Activated CD8-positive, alpha-beta T cell treated with anti-CD3 and anti-CD28 coated beads, Interleukin-2, amount 10 ng/mL, durations not matched to agents 7 days and 5 days (primary cell): Measurements from ENCODE around the gene ITPR1. TPM values are rescaled to one million over a fixed set of nuclear protein-coding genes. Genes with fewer than 3 reads are reported as not detected.

Experiments
- ATAC-seq: fragments of 150-1000 bp; cut with Tn5 transposase; one replicate; pipeline ENCODE4 v1.10.0; 2021; ENCODE audit warnings: moderate library complexity
- CTCF ChIA-PET: fragments of 350-600 bp; sonication (Branson Sonifier 250); formaldehyde crosslinking; loops from one replicate; lab custom pipeline; 2021; ENCODE audit warnings: antibody characterized with exemption; lab: Charles Lee
- POLR2A ChIA-PET: fragments of 350-600 bp; sonication (Branson Sonifier 250); formaldehyde crosslinking; loops from one replicate; lab custom pipeline; 2021; ENCODE audit warnings: antibody characterized with exemption; lab: Charles Lee
- DNase-seq: peaks from one replicate; pipeline ENCODE4 v3.0.0-alpha.2; 2020
- H3K27ac Mint-ChIP-seq: one replicate; pipeline ENCODE4 v1.8.0; 2021; ENCODE audit warnings: mild to moderate bottlenecking, mixed read lengths
- H3K27me3 Mint-ChIP-seq: one replicate; pipeline ENCODE4 v1.8.0; 2021; ENCODE audit warnings: low read depth, mixed read lengths
- H3K36me3 Mint-ChIP-seq: one replicate; pipeline ENCODE4 v1.8.0; 2021; ENCODE audit warnings: low read depth, mixed read lengths
- H3K4me1 Mint-ChIP-seq: one replicate; pipeline ENCODE4 v1.8.0; 2021; ENCODE audit warnings: low read depth, mixed read lengths
- H3K4me3 Mint-ChIP-seq: one replicate; pipeline ENCODE4 v1.8.0; 2021; ENCODE audit warnings: mild to moderate bottlenecking, mixed read lengths
- H3K9me3 Mint-ChIP-seq: one replicate; pipeline ENCODE4 v1.8.0; 2022; ENCODE audit warnings: mixed read lengths; ENCODE audit not compliant: insufficient read depth
- total RNA-seq, 2 experiments: library from RNA; stranded (reverse); gene quantifications; one replicate each; pipeline ENCODE4 v1.2.3, GENCODE V29; 2021

The ITPR1 gene
- total RNA-seq, 2 experiments from 2014 or later = 53.8 to 57.3 TPM

GRCh38 chr3:4894891-4895530, 401.9 kb downstream of the ITPR1 start:
- DNase-seq = no peak
- no peak overlapping the region for H3K27ac Mint-ChIP-seq
- no peaks in the 10 kb centered on the region for H3K9me3 Mint-ChIP-seq
- ChIA-PET POLR2A (interaction anchor here (1.1 to 1.8 kb wide), 2 partner anchors 9 to 82 kb away, joined by 3 to 6 read pairs; no protein-coding TSS in a partner anchor), CTCF (interaction anchor here (1.3 to 2.0 kb wide), 2 partner anchors 10 to 82 kb away, joined by 9 read pairs; no protein-coding TSS in a partner anchor)
- no peak overlapping the region for H3K4me3 Mint-ChIP-seq
- peaks cover 8% of the 10 kb centered on the region for H3K36me3 Mint-ChIP-seq
- H3K27me3 Mint-ChIP-seq = no peaks in the 10 kb centered on the region
- peaks cover 38% of the 10 kb centered on the region for H3K4me1 Mint-ChIP-seq
- no peak for ATAC-seq

GRCh38 chr3:4895838-4896237, 402.7 kb downstream of the ITPR1 start:
- H3K27me3 Mint-ChIP-seq = no peaks in the 10 kb centered on the region
- H3K36me3 Mint-ChIP-seq = peaks cover 16% of the 10 kb centered on the region
- no peak overlapping the region for H3K4me3 Mint-ChIP-seq
- H3K27ac Mint-ChIP-seq = no peak overlapping the region
- ATAC-seq (no peak), DNase-seq (no peak)
- H3K4me1 Mint-ChIP-seq = peaks cover 44% of the 10 kb centered on the region
- ChIA-PET CTCF (interaction anchor here (1.3 kb wide), 1 partner anchor 9 kb away, joined by 9 read pairs; no protein-coding TSS in a partner anchor), POLR2A (interaction anchor here (0.6 kb wide), 1 partner anchor 81 kb away, joined by 3 read pairs; no protein-coding TSS in a partner anchor)
- H3K9me3 Mint-ChIP-seq = no peaks in the 10 kb centered on the region

Other genes starting within 250 kb of the ITPR1 start
- 10 to 100 TPM; 10.2 to 10.6 TPM for gene SETMAR, start 190.0 kb upstream of the ITPR1 start, total RNA-seq
- gene SUMF1, start 26.1 kb upstream of the ITPR1 start, total RNA-seq = 1 to 10 TPM; 7.4 to 8.7 TPM